HG02798 (cell line): ENCODE data around the gene CFAP100.

Experiments used
- ATAC-seq: cut with Tn5 transposase; IDR thresholded peaks from one replicate; pipeline ENCODE4 v1.9.1; 2021; ENCODE audit warnings: mild to moderate bottlenecking; ENCODE audit not compliant: unreplicated experiment, poor library complexity

The CFAP100 gene

GRCh38 chr3:126394179-126394976 lies at the start of gene CFAP100:
TSS of gene CFAP100 (plus strand) at chr3:126394909. CDS start at chr3:126396001, 1,092 bp downstream.
- ATAC-seq, result no peak

- no peak for ATAC-seq
These were observed 49.5 kb upstream of the CFAP100 start for GRCh38 chr3:126345231-126345630.

GRCh38 chr3:126345641-126346460 lies 48.9 kb upstream of the CFAP100 start:
- ATAC-seq, result no peak

- no peak for ATAC-seq
These were observed 48.2 kb upstream of the CFAP100 start for GRCh38 chr3:126346466-126346865.

- no peak for ATAC-seq
These were observed 47.1 kb upstream of the CFAP100 start for GRCh38 chr3:126347543-126348161.

- no peak for ATAC-seq
These were observed 46.3 kb upstream of the CFAP100 start for GRCh38 chr3:126348308-126348920.

GRCh38 chr3:126349071-126349470 lies 45.6 kb upstream of the CFAP100 start:
- no peak for ATAC-seq

GRCh38 chr3:126349611-126350501 lies 44.9 kb upstream of the CFAP100 start:
- no peak for ATAC-seq

- no peak for ATAC-seq
These were observed 44.1 kb upstream of the CFAP100 start for GRCh38 chr3:126350502-126351085.

- no peak for ATAC-seq
These were observed 43.5 kb upstream of the CFAP100 start for GRCh38 chr3:126351086-126351770.

- no peak for ATAC-seq
These were observed 42.8 kb upstream of the CFAP100 start for GRCh38 chr3:126351771-126352475.

- no peak for ATAC-seq
These were observed 41.9 kb upstream of the CFAP100 start for GRCh38 chr3:126352476-126353454.

GRCh38 chr3:126353694-126354321 lies 40.9 kb upstream of the CFAP100 start:
- no peak for ATAC-seq

- no peak for ATAC-seq
These were observed 39.9 kb upstream of the CFAP100 start for GRCh38 chr3:126354776-126355175.

GRCh38 chr3:126355251-126355650 lies 39.5 kb upstream of the CFAP100 start:
- no peak for ATAC-seq

- ATAC-seq, result no peak
These were observed 38.8 kb upstream of the CFAP100 start for GRCh38 chr3:126355777-126356372.
